Measurements from ENCODE around the gene BRWD1. TPM values are rescaled to one million over a fixed set of nuclear protein-coding genes. Genes with fewer than 3 reads are reported as not detected.

BRWD1 gene
- total and polyA plus RNA-seq, 2 of the 13 experiments (the other 11 are each of a cell fraction or from before 2014, with no cell fraction given), result 13.9 to 28.0 TPM

DNA sequence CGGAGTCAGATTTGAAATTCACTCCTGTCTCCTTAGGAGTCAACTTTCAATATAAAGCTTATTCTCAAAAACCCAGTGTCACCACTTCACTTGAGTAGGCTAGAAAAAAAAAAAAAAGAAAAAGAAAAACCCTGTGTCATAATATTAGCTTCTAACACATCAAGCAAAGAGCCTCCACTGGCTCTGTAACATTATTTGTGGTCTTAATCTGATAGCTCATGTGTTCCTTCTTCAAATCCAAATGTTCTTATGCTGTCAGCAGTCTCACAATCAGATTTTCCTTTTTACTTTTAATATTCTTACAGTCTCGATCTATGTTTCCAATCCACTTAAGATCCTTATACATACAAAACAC is 104.1 kb downstream of the BRWD1 start:
- Histone ChIP-seq H3K4me1 (ENCODE audit: insufficient read depth, low read length) (no peaks in the 10 kb centered on the region), H3K4me2 (ENCODE audit: low read depth, low read length) (no peak overlapping the region), H3K27me3 (ENCODE audit: control insufficient read depth in 1 of 2, insufficient read depth in 2 of 2, low read length in 2 of 2) (no peaks in the 10 kb centered on the region), H4K20me1 (ENCODE audit: insufficient read depth, low read length) (no peaks in the 10 kb centered on the region), H3K27ac (ENCODE audit: extremely low read length, insufficient read depth, low read length) (no peak overlapping the region), H2AFZ (ENCODE audit: low read length) (no peak overlapping the region), H3K9me3 (ENCODE audit: low read length) (no peaks in the 10 kb centered on the region), H3K9ac (ENCODE audit: insufficient read depth, low read depth, low read length) (no peak overlapping the region), H3K79me2 (ENCODE audit: insufficient read depth, low read length) (no peaks in the 10 kb centered on the region), H3K4me3 (replicated peaks in 1 of 3; ENCODE audit: insufficient read depth in 1 of 3, low read depth in 2 of 3, low read length in 3 of 3) (no peak overlapping the region), H3K36me3 (replicated peaks in 1 of 2; ENCODE audit: control insufficient read depth in 1 of 2, insufficient read depth in 2 of 2, low read length in 2 of 2) (peaks cover 12 to 63% of the 10 kb centered on the region in 2 experiments)
- TF ChIP-seq, protein P1, sequence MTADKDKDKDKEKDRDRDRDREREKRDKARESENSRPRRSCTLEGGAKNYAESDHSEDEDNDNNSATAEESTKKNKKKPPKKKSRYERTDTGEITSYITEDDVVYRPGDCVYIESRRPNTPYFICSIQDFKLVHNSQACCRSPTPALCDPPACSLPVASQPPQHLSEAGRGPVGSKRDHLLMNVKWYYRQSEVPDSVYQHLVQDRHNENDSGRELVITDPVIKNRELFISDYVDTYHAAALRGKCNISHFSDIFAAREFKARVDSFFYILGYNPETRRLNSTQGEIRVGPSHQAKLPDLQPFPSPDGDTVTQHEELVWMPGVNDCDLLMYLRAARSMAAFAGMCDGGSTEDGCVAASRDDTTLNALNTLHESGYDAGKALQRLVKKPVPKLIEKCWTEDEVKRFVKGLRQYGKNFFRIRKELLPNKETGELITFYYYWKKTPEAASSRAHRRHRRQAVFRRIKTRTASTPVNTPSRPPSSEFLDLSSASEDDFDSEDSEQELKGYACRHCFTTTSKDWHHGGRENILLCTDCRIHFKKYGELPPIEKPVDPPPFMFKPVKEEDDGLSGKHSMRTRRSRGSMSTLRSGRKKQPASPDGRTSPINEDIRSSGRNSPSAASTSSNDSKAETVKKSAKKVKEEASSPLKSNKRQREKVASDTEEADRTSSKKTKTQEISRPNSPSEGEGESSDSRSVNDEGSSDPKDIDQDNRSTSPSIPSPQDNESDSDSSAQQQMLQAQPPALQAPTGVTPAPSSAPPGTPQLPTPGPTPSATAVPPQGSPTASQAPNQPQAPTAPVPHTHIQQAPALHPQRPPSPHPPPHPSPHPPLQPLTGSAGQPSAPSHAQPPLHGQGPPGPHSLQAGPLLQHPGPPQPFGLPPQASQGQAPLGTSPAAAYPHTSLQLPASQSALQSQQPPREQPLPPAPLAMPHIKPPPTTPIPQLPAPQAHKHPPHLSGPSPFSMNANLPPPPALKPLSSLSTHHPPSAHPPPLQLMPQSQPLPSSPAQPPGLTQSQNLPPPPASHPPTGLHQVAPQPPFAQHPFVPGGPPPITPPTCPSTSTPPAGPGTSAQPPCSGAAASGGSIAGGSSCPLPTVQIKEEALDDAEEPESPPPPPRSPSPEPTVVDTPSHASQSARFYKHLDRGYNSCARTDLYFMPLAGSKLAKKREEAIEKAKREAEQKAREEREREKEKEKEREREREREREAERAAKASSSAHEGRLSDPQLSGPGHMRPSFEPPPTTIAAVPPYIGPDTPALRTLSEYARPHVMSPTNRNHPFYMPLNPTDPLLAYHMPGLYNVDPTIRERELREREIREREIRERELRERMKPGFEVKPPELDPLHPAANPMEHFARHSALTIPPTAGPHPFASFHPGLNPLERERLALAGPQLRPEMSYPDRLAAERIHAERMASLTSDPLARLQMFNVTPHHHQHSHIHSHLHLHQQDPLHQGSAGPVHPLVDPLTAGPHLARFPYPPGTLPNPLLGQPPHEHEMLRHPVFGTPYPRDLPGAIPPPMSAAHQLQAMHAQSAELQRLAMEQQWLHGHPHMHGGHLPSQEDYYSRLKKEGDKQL (CRISPR knock-in tag; IDR thresholded peaks at IDR 0.05; ENCODE audit: low read depth), result no peak
- no peak for TF ChIP-seq TCF7 (IDR thresholded peaks at IDR 0.05; ENCODE audit: low read depth)
- no peak for TF ChIP-seq MED8 (CRISPR knock-in tag; IDR thresholded peaks at IDR 0.05; ENCODE audit: insufficient replicate concordance)
- no peak for TF ChIP-seq IRF2 (CRISPR knock-in tag; IDR thresholded peaks at IDR 0.05)
- no peak for TF ChIP-seq EED (CRISPR knock-in tag; IDR thresholded peaks at IDR 0.05)
- TF ChIP-seq SIN3A (IDR thresholded peaks at IDR 0.05; ENCODE audit: borderline replicate concordance, low read depth, low read length), result no peak
- TF ChIP-seq KLF16 (CRISPR knock-in tag; IDR thresholded peaks at IDR 0.05), result no peak
- no peak for TF ChIP-seq GATAD2A (CRISPR knock-in tag; IDR thresholded peaks at IDR 0.05)
- TF ChIP-seq RNF219 (CRISPR knock-in tag; IDR thresholded peaks at IDR 0.05), result no peak
- TF ChIP-seq HMGA1 (CRISPR knock-in tag; conservative IDR thresholded peaks at IDR 0.05), result no peak
- TF ChIP-seq, protein P2, sequence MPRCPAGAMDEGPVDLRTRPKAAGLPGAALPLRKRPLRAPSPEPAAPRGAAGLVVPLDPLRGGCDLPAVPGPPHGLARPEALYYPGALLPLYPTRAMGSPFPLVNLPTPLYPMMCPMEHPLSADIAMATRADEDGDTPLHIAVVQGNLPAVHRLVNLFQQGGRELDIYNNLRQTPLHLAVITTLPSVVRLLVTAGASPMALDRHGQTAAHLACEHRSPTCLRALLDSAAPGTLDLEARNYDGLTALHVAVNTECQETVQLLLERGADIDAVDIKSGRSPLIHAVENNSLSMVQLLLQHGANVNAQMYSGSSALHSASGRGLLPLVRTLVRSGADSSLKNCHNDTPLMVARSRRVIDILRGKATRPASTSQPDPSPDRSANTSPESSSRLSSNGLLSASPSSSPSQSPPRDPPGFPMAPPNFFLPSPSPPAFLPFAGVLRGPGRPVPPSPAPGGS (CRISPR knock-in tag; IDR thresholded peaks at IDR 0.05), result no peak
- no peak for TF ChIP-seq REL (CRISPR knock-in tag; conservative IDR thresholded peaks at IDR 0.05)
- TF ChIP-seq MXD4 (CRISPR knock-in tag; IDR thresholded peaks at IDR 0.05), result no peak
- intact Hi-C loops (cut with micrococcal nuclease; ENCODE audit: unreplicated experiment), result no loop called here
- DNase-seq (ENCODE audit: low spot score), result no peak
- ATAC-seq, result no peak
- 99% methylated on average over 2 of the region's 2 CpGs for WGBS (ENCODE audit: low lambda C conversion rate)
- POLR2A ChIA-PET, result no interaction called here
- BruUV-seq (replicated peaks), result no TSS peak
- FAIRE-seq, result no peak
- CTCF ChIA-PET (ENCODE audit: low intra/inter-chr PET ratio, low total read pairs), result no interaction called here
- in situ Hi-C loops (cut with HindIII; ENCODE audit: extremely low pct_ligation_motif_present, low pct_unique_long_range_greater_than_20kb), result no loop called here
